Astrocyte of the hippocampus (primary cell): ENCODE data around the gene PERCC1.

Experiments
- DNase-seq: peaks from one replicate; pipeline ENCODE4 v3.0.0; 2011; ENCODE audit warnings: low read depth, low spot score

The PERCC1 gene

GRCh38 chr16:1430759-1431496 is at the start of gene PERCC1:
PERCC1 (plus strand) TSS chr16:1431078; CDS start chr16:1432594, 1,516 bp downstream.
- DNase-seq: peak; percentile 14

GRCh38 chr16:1381612-1382406 is 49.1 kb upstream of the PERCC1 start:
- DNase-seq: no peak

GRCh38 chr16:1383556-1383955 is 47.3 kb upstream of the PERCC1 start:
- no peak for DNase-seq

- no peak for DNase-seq
Measured at GRCh38 chr16:1385232-1385631, 45.6 kb upstream of the PERCC1 start.

GRCh38 chr16:1387331-1387730 is 43.5 kb upstream of the PERCC1 start:
- DNase-seq: no peak

GRCh38 chr16:1389762-1390161 is 41.1 kb upstream of the PERCC1 start:
- no peak for DNase-seq

GRCh38 chr16:1390239-1390779 is 40.6 kb upstream of the PERCC1 start:
- DNase-seq: no peak

- no peak for DNase-seq
Measured at GRCh38 chr16:1392826-1393225, 38.1 kb upstream of the PERCC1 start.

- DNase-seq: no peak
Measured at GRCh38 chr16:1393613-1394176, 37.2 kb upstream of the PERCC1 start.

- DNase-seq: no peak
Measured at GRCh38 chr16:1394367-1394951, 36.4 kb upstream of the PERCC1 start.

GRCh38 chr16:1395444-1396031 is 35.3 kb upstream of the PERCC1 start:
- no peak for DNase-seq

- no peak for DNase-seq
Measured at GRCh38 chr16:1397779-1398178, 33.1 kb upstream of the PERCC1 start.

- no peak for DNase-seq
Measured at GRCh38 chr16:1398351-1398750, 32.5 kb upstream of the PERCC1 start.

- DNase-seq: no peak
Measured at GRCh38 chr16:1398826-1399581, 31.9 kb upstream of the PERCC1 start.

GRCh38 chr16:1401061-1401757 is 29.7 kb upstream of the PERCC1 start:
- no peak for DNase-seq

GRCh38 chr16:1401758-1402154 is 29.1 kb upstream of the PERCC1 start:
- no peak for DNase-seq

- DNase-seq: no peak
Measured at GRCh38 chr16:1403036-1403435, 27.8 kb upstream of the PERCC1 start.

- DNase-seq: no peak
Measured at GRCh38 chr16:1403733-1404132, 27.1 kb upstream of the PERCC1 start.

GRCh38 chr16:1407753-1408152 is 23.1 kb upstream of the PERCC1 start:
- DNase-seq: peak; percentile 30

GRCh38 chr16:1408171-1408837 is 22.6 kb upstream of the PERCC1 start:
- peak; percentile 96 for DNase-seq
